NCI-H2029 (cell line): Measurements from ENCODE around the gene NOXA1.

ENCODE experiments used
- DNase-seq: peaks from one replicate; lab custom pipeline; 2025; lab: John Stamatoyannopoulos, UW

The NOXA1 gene

GRCh38 chr9:137426018-137426681 lies 3.0 kb downstream of the NOXA1 start:
- no peak for DNase-seq

- no peak for DNase-seq
Measured at GRCh38 chr9:137427454-137428310, 4.5 kb downstream of the NOXA1 start.

- DNase-seq: no peak
Measured at GRCh38 chr9:137428311-137428630, 5.1 kb downstream of the NOXA1 start.

DNA sequence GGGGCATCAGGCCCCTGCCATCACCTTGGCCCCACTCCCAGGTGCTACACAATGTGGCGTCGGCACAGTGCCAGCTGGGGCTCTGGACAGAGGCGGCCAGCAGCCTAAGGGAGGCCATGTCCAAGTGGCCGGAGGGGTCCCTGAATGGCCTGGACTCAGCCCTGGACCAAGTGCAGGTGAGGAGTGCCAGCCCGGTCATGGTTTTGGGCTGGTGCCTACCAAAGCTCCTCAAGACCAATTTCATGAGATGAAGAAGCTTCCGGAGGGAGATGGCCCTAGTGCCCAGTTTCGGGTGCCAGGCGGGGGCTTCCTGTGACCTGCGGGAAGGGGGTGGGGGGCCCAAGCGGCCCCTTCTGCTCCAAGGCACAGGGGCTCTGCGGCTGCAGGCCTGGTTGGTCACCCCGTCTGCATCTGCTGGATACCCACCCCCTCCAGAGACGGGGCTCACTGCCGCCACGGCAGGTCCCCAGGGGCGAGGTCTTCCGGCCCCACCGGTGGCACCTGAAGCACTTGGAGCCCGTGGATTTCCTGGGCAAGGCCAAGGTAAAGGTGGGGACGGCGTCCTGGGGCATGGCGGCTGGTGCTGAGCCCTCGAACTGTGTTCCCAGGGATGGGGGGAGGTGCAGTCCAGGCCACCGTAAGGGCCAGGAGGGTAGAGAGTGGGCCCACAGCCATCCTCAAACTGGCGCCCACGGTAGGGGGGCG lies 5.8 kb downstream of the NOXA1 start:
- peak; percentile 40 for DNase-seq

- DNase-seq: no peak
Measured at GRCh38 chr9:137429546-137429890, 6.3 kb downstream of the NOXA1 start.

- peak; percentile 61 for DNase-seq
Measured at GRCh38 chr9:137429974-137430722, 7.0 kb downstream of the NOXA1 start.

- no peak for DNase-seq
Measured at GRCh38 chr9:137430723-137431415, 7.7 kb downstream of the NOXA1 start.

DNA sequence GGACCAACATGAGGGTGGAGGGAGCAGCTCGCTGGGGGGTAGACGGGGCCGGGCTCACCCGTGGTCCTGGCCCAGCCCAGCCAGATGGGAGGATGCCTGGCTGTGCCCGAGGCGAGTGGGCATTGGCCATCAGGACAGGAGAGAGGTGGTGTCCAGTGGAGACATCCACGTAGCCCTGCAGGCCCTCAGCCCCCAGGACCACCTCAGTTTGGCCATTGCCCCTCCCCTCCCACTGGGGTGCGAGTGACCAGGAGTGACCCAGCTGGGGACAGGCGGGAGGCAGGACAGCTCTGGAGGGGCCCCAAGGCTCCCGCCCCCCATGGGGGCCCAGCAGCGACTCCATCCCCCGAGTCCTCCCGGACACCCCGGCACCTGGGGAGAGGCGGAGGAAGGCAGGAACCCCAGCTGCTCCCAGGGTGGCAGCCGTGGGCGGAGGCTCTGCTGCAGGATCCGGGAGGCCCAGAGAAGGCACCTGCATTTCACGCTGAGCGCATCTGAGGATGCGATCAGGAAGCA lies 8.3 kb downstream of the NOXA1 start:
- no peak for DNase-seq

GRCh38 chr9:137432687-137433348 lies 9.6 kb downstream of the NOXA1 start:
- no peak for DNase-seq

DNA sequence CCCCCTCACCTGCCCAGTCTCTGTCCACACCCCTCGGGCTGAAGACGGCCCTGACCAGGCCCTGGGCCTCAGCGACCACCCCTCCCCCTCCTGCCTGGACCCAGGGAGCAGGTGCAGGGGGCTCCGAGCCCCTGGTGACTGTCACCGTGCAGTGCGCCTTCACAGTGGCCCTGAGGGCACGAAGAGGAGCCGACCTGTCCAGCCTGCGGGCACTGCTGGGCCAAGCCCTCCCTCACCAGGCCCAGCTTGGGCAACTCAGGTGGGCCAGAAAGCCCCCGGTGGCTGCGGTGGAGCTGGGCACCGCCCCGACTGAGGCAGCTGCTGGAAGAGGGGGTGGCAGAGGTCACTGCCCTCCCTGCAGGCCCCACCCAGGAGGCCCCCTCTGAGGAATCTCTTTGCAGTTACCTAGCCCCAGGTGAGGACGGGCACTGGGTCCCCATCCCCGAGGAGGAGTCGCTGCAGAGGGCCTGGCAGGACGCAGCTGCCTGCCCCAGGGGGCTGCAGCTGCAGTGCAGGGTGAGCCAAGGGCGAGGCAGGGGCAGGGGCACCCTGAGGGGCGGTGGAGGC lies 10.2 kb downstream of the NOXA1 start:
- DNase-seq: no peak

DNA sequence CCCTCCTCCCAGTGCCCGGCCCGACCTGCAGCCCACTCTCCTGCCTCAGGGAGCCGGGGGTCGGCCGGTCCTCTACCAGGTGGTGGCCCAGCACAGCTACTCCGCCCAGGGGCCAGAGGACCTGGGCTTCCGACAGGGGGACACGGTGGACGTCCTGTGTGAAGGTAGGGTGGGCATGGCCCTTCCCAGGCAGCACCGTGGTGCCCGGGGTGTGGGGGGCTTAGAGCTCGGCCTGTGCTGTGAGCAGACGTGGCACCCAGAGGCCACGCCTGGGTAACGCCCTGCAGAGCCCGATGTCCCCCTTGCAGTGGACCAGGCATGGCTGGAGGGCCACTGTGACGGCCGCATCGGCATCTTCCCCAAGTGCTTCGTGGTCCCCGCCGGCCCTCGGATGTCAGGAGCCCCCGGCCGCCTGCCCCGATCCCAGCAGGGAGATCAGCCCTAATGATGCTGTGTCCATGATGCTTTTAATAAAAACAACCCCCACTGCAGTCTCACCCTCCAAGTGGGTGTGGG lies 10.8 kb downstream of the NOXA1 start:
- DNase-seq: no peak

DNA sequence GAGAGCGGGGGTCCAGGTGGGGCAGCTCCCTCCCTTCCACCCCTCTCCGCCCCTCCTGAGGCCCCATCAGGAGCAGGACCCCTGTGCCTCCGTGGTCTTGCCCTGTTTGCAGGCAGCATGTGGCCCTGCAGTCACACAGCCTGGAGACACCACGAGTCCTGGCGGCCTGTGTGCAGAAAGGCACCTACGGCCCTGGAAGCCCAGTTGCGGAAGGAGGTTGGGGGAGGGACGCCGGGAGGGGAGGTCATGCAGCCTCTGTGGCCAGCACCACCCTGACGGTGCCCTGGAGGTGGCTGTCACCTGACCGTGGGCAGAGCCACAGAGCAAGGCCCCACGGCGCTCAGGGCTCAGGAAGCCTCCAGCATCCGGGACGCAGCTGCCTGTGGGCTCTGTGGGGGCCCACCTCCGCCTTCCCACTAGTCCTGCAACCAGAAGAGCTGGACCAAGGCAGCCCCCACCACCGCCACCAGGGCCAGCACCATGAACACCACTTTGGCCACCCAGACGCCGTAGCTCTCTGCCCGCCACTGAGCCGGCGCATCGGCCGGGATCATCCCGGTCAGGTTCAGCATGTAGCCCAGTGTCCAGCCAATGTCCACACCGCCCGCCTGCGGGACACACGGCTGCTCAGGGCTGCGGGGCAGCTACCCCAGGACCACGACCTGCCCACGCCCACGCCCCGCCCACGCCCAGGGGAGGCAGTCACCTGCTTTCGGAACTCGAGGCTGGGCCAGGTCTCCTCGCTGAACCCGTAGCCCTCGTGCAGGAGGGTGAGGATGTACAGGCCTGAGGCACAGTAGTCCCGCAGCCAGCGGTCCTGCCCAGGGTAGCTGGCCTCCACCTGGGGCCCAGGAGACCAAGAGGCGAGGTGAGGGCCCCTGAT lies 11.5 kb downstream of the NOXA1 start:
- DNase-seq: no peak

DNA sequence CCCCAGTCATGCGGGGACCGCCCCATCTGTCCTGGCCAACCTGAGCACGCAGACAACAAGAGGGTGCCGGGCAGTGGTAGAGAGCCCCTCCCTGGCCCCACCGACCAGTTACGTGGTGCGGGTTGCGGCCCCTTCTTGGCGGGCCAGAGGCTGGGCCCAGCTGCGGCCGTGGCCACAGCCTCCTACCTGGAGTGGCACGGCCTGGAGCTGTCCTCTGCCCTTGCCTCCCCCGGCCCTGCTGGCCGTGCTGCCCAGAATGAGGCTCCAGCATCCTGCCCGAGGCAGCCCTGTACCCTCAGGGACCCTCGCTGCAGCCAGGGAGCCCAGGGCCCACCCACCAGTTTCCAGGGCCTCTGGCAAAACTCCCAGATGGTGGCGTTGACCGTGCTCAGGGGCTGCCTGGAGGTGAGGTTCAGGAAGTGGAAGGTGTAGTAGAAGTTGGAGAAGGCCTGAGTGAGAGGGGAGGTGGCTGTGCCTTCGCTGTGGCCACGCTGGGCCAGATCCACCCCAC lies 12.2 kb downstream of the NOXA1 start:
- DNase-seq: no peak

- DNase-seq: no peak
Measured at GRCh38 chr9:137435980-137436760, 13.0 kb downstream of the NOXA1 start.

DNA sequence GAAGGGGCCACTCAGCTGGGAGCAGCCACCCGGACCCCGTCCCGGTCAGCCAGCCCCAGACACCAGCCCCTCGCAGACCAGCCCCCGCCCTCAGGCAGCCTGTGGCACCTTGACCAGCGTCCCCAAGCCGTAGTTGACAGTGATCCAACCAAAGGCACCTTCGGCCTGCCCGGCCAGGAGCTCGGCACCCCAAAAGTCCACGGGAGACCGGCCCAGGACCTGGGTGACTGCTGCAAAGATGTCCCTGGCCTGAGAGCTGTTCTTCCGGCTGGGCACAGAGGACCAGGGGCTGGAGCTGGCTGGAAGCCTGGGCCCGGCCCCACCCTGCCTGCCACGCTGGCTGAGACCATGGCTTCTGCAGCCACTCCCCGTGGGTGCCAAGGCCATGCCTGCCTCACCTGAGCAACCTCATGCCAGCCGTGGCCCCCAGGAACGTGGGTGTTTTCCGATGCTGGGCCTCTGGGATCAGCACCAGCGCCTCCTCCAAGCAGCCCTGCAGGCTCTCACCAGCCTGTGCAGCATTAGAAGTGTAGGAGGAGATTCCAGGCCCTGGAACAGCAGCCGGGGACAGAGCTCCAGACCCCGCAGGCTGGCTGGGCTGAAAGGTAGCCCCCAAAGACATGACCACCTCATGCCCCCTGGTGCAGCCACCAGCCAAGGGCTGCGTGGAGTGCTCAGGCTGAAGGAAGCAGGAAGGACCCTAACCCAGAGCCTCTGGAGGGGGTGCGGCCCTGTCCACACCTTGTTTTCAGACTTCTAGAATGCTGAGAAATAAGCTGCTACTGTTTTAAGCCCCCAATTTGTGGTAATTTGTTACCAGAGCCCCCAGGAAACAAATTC lies 13.8 kb downstream of the NOXA1 start:
- no peak for DNase-seq

DNA sequence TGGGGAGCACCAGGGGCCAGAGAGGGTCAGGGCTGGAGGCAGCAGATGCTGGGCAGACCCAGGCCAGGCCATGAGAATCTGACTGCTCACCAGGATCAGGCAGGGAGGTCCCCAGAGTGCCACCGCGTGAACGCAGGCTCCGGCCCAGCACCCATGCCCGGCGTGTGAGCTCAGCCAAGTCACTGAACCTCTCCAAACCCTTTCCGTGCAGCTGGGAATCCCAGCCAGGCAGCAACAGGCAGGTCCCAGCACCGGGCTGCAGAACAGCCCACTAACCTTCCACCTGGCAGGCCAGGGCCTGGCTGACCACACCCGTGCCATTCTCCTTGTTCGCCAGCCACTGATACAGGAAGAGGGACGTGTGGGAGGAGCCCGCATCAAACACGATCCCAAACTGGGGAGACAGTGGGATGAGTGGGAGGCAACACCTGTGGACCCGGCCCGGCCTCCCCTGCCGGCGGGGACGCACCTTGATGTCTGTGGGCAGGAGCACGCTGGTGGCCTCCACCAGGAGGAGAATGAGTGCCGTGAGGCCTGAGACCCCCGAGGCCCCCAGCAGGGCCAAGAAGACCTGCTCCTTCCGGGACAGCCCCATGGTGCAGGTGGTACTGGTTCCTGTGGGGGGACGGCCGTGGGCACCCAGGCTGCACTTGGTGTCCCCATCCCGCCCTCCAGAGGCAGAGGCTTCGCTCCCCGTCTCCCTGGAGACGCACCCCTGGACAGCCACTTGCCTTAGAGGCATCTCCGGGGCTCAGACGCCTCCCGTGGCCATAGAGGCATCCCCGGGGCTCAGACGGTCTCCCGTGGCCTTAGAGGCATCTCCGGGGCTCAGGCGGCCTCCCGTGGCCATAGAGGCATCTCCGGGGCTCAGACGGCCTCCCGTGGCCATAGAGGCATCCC lies 14.7 kb downstream of the NOXA1 start:
- no peak for DNase-seq
